ENCODE results near the gene CHCHD6. TPM values are rescaled to one million over a fixed set of nuclear protein-coding genes. Genes with fewer than 3 reads are reported as not detected.
A peak's percentile ranks its signal among the peaks of the same experiment; 100 is the strongest.

CHCHD6 gene
- total RNA-seq, 1 experiment from 2014 or later: 33.0 TPM

- POLR2A ChIA-PET (ENCODE audit: unreplicated experiment): no interaction called here
- peak; percentile 2 for ATAC-seq
These were observed 279.8 kb downstream of the CHCHD6 start for GRCh38 chr3:126983653-126984390.

GRCh38 chr3:126984391-126985131 lies 280.5 kb downstream of the CHCHD6 start:
- Histone ChIP-seq H3K27ac (ENCODE audit: low read length) (no peak overlapping the region), H3K9me2 (replicated peaks; ENCODE audit: low read length) (no peaks in the 10 kb centered on the region), H3K36me3 (ENCODE audit: low read depth, low read length) (no peaks in the 10 kb centered on the region), H3K79me2 (ENCODE audit: low read length) (peaks cover 47% of the 10 kb centered on the region), H3F3A (ENCODE audit: low read length, unreplicated experiment) (no peaks in the 10 kb centered on the region), H3K4me2 (ENCODE audit: low read length) (peak overlapping the region; percentile 89), H3K9ac (ENCODE audit: low read length) (peak overlapping the region; percentile 78; the same call in 1 of the 2 replicates), H4K20me1 (ENCODE audit: low read length) (peaks cover 14% of the 10 kb centered on the region; the same call in 1 of the 2 replicates), H3K9me3 (ENCODE audit: low read length) (no peaks in the 10 kb centered on the region), H3K27me3 (ENCODE audit: low read length) (no peaks in the 10 kb centered on the region), H2AFZ (ENCODE audit: low read length) (no peak overlapping the region), H3K4me1 (ENCODE audit: insufficient read depth, low read length) (peaks cover 7% of the 10 kb centered on the region), H3K4me3 (ENCODE audit: low read length) (peak overlapping the region; percentile 83)
- TF ChIP-seq EZH2 (IDR thresholded peaks at IDR 0.05; ENCODE audit: low read length, unreplicated experiment): no peak
- no peak for TF ChIP-seq CTCF (conservative IDR thresholded peaks at IDR 0.05; ENCODE audit: low read depth, low read length)
- no peak for TF ChIP-seq EZH2phosphoT487 (IDR thresholded peaks at IDR 0.05; ENCODE audit: borderline replicate concordance, low read length)
- no peak for ATAC-seq
- POLR2A ChIA-PET (ENCODE audit: unreplicated experiment): no interaction called here
- CTCF ChIA-PET: no interaction called here
- BruUV-seq (replicated peaks): TSS peak; percentile 21
- no peak for DNase-seq
- intact Hi-C loops (cut with micrococcal nuclease): loop anchor here (5.0 kb wide), 2 partner anchors 147 to 307 kb away; no protein-coding TSS in a partner anchor

More at GRCh38 chr3:126983653-126984390, 279.8 kb downstream of the CHCHD6 start:
- Histone ChIP-seq H2AFZ (ENCODE audit: low read length) (no peak overlapping the region), H3K27me3 (ENCODE audit: low read length) (no peaks in the 10 kb centered on the region), H3K4me1 (ENCODE audit: insufficient read depth, low read length) (peaks cover 7% of the 10 kb centered on the region), H4K20me1 (ENCODE audit: low read length) (peaks cover 14% of the 10 kb centered on the region; the same call in 1 of the 2 replicates), H3F3A (ENCODE audit: low read length, unreplicated experiment) (no peaks in the 10 kb centered on the region), H3K9ac (ENCODE audit: low read length) (peak overlapping the region; percentile 78), H3K79me2 (ENCODE audit: low read length) (peaks cover 47% of the 10 kb centered on the region), H3K27ac (ENCODE audit: low read length) (no peak overlapping the region), H3K9me3 (ENCODE audit: low read length) (no peaks in the 10 kb centered on the region), H3K4me3 (ENCODE audit: low read length) (peak overlapping the region; percentile 83), H3K4me2 (ENCODE audit: low read length) (peak overlapping the region; percentile 89), H3K36me3 (ENCODE audit: low read depth, low read length) (no peaks in the 10 kb centered on the region), H3K9me2 (replicated peaks; ENCODE audit: low read length) (no peaks in the 10 kb centered on the region)
- intact Hi-C loops (cut with micrococcal nuclease): loop anchor here (2.0 to 5.0 kb wide), 3 partner anchors 147 to 307 kb away; no protein-coding TSS in a partner anchor
- DNase-seq: no peak
- TF ChIP-seq CTCF (conservative IDR thresholded peaks at IDR 0.05; ENCODE audit: low read depth, low read length): no peak
- no peak for TF ChIP-seq EZH2phosphoT487 (IDR thresholded peaks at IDR 0.05; ENCODE audit: borderline replicate concordance, low read length)
- TF ChIP-seq EZH2 (IDR thresholded peaks at IDR 0.05; ENCODE audit: low read length, unreplicated experiment): no peak
- BruUV-seq (replicated peaks): no TSS peak
- CTCF ChIA-PET: no interaction called here

Measured in PC-3 (cell line).